GM18507 (cell line): ENCODE results near the gene ABCA10.
"Not testable (repeated sequence)": the region's sequence is repeated elsewhere in the genome, so short reads cannot be mapped to it uniquely, and the experiment has no call there.

Experiments
- DNase-seq: peaks from one replicate; pipeline ENCODE4 v3.0.0; 2011; ENCODE audit warnings: low read depth; ENCODE audit not compliant: insufficient read length; ENCODE audit errors: extremely low spot score
- FAIRE-seq: peaks from 2 replicates; lab custom pipeline; 2011; peaks lifted over from hg19 to GRCh38; lab: Jason Lieb, UNC

The ABCA10 gene

DNA sequence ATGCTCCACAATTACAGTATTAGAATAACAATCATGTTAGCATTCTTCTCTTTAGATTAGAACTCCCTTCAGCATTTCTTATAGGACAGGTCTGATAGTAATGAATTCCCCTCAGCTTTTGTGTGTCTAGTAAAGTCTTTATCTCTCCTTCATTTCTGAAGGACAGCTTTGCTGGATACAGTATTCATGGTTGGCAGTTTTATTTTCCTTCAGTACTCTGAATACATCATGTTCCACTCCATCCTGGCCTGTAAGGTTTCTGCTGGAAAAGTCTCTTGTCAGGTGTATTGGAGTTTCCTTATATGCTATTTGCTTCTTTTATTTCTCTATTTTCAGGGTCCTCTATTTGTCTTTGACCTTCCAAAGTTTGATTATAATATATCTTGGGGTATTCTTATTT is 4.0 kb upstream of the ABCA10 start:
- FAIRE-seq, result no peak
- no peak for DNase-seq

DNA sequence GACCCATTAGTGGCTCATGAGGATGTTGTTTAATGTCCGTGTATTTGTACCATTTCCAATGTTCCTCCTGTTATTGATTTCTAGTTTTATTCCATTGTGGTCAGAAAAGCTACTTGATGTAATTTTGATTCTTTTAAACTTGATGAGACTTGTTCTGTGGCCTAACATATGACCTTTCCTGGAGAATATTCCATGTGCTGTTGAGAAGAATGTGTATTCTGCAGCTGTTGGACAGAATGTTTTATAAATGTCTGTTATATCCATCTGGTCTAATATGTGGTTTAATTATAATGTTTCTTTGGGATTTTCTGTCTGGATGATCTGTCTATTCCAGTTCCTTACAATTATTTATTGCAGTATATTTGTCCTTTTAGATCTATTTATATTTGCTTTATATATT is 2.9 kb upstream of the ABCA10 start:
- DNase-seq (no peak), FAIRE-seq (no peak)

DNA sequence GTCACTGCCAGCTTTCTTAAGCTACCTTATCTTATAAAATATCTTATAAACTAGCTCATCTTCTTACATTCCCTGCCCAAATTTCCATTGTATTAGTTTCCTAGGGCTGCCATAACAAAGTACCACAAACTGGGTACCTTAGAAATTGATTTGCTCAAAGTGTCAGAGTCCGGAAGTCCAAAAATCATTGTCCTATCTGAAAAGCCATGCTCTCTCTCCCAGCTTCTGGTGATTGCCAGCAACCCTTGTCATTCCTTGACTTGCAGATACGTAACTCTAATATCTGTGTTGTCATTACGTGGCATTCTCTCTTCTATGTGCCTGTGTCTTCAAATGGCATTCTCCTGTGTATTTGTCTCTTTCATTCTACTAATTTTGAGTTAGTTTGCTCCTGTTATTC is 2.3 kb upstream of the ABCA10 start:
- FAIRE-seq, result no peak

DNA sequence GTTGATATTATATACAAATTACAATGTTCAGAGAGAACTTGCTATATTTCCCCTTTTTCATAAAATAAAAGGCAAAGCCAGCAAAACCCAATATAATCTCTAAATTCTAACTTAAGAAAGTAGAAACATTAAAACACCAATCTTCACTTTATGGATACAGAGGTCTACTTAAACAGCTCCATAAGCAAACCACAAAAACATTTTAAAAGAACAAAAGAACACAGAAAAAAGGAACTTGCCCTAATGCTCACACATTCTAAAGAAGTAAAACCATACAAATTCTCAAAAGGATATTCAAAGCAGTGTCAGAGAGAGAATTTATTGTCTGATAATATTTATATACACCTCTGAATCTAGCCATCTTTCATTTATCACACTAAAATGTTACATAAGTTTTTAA is 606 bp downstream of the ABCA10 start:
- DNase-seq, result no peak
- FAIRE-seq, result no peak

More for the DNA sequence above, 2.3 kb upstream of the ABCA10 start:
- no peak for DNase-seq

DNA sequence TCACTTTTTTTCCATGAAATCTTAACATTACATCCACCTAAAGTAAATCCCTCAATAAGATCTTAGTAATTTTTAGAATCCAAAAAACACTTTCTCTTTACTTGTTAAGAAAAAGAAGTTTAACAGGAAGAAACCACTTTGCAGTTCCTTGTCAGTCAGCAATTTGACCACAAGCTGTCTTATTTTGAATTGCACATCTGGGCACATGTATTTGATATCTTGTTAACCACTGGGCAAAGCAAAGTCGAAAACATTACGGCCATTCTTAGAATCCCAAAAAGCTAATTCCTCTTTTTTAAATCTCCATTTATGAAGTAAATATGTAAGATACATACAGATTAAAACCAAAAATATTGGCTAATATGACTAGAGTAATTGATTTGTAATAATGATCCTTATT is 1.1 kb downstream of the ABCA10 start:
- no peak for DNase-seq
- no peak for FAIRE-seq

DNA sequence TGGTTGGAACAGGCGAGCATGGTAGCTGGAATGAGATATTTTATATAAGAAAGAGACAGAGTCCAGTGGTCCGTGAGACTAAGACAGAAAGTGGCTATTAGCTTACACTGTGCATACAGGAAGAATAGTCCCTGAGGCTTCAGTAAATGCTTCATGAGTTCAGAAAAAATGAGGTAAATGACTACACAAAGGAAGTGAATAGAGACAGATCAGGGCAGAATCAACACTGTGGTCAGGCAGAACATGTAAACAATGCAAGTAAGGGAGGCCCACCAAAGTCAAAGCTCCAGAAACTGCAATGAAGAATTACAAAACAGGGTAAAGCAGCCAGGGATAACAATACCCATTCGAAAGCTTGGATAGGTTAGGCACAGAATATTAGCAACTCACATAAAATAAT is 4.8 kb downstream of the ABCA10 start:
- FAIRE-seq (peak; percentile 70), DNase-seq (peak; percentile 7)

DNA sequence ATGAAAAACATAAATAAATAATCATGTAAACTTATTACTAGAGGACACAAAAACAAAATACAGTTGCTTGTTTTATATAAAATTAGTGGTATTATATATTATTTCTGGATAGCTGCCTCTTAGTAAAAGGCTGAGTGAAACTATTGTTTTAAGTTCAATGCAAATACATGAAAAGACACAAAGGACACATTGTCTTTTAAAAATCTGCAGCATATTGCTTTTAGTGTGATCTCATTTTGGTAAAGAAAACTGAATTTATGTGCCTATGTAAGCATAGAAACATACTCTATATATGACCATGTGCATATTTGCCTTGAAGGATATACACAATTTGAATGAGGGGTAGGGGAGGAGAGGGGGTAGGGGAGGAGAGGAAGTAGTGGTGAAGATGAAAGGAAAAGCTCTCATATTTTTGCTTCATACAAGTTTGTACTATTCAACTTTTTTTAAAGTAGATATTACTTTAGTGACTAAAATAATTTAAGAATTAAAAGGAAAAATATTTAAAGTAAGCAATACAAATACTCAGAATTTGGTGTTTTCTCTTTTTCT is 5.8 kb downstream of the ABCA10 start:
- DNase-seq, result no peak
- no peak for FAIRE-seq

DNA sequence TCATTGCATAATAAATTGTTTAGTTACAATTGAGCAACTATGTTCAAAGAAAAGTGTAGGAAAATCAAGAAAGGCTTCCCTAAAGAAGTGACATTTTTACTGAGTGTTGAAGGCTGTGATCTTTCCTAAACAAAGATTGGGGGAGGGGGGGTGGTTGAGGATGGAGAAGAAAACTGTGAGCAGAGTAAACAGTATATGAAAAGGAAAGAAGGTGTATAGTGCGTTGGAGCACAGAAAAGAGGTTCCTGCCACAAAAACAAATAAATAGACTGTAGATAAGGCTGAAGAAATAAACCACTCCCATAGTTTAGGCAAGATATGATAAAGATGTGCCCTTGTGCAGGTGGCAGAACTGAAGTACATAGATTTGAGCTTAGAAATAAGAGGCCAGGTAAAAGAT is 8.5 kb downstream of the ABCA10 start:
- FAIRE-seq (no peak), DNase-seq (no peak)

DNA sequence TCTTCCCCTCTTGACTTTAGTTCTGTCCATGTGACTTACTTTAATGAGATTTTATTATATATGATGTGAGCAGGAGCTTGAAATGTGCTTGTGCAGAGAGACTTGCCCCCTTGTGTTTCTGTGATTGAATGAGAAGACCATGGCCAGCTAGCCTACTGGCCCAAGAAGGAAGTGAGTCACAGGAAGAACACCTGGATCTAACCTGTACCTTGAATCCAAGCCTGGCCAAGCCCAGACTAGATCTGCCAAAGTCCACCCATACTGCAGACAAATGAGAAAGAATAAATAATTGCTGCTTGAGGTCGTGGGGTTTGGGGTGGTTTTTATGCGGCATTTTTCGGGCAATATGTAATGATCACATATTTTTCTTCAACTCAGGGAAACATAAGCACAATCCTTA is 9.6 kb downstream of the ABCA10 start:
- DNase-seq (no peak), FAIRE-seq (no peak)

DNA sequence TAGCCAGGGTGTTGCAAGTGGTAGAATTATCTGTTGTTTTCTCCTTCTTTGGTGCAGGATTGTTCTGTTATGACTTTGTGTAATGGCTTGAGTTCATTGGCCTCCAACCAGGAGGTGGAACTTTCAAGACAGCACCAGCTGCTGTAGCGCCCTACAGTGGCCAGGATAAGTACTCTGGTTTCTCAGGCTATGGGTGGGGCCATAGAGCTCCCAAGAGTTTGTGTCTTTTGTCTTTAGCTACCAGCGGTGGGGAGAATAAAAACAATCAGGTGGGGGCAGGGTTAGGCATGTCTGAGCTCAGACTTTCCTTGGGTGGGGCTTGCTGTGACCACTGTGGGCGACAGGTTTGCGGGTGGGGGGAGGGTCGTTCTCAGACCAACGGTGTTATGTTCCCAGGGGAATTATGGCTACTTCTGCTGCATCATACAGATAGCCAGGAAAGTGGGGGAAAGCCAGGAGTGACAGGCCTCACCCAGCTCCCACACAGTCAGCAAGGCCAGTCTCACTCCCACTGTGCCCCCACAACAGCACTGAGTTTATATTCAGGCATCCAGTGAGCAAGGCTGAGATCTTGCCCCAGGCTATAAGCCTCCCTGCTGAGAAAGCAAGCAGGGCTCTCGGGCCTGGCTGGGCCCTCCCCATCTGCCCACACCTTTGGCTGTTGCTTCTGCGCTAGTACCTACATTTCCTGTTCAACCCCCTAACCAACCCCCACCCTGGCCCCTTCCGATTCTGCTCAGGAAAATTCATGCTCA is 15.4 kb downstream of the ABCA10 start:
- FAIRE-seq (no peak), DNase-seq (no peak)

DNA sequence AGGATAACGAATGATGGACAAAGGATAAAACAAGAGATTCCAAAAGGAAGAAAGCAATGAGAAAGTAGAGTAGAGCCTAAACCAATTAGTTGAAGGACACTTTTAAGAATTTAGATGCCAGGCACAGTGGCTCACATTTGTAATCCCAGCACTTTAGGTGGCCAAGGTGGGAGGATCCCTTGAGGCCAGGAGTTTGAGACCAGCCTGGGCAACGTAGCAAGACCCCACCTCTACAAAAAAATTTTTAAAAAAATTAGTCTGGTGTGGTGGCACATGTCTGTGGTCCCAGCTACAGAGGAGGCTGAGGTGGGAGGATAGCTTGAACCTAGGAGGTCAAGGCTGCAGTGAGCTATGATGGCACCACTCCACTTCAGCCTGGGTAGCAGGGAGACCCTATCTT is 20.0 kb downstream of the ABCA10 start:
- no peak for DNase-seq
- FAIRE-seq, result no peak

DNA sequence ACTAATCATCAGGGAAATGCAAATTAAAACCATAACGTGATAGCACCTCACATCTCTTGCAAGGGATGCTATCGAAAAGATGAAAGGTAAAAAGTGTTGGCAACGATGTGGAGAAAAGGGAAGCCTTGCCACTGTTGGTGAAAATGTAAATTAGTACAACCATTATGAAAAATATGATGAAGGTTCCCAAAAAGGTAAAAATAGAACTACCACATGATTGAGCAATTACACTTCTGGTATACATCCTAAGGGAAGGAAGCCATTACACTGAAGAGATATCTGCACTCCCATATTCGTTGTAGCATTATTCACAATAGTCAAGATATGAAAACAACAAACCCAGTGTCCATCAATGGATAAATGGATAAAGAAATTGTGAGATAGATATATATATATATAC is 21.5 kb downstream of the ABCA10 start:
- DNase-seq (no peak), FAIRE-seq (no peak)

DNA sequence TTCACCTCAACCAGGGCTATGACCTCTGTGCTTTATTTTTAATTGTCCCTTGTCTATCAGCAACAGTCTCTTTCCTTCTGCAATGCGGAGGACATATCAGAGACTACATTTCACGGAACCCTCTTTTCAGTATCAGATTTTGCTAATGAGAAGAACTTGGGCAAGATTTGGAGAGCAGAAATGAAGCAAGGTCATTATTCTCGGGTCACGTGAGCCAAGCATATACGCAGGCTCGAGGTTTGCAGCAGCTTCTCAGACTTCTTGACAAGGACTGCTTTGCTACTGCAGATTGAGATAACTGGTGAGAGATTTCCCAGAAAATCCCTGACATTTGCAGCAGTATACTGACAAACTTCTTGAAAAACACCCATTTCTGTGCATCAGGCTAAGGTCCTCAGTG is 30.4 kb downstream of the ABCA10 start:
- DNase-seq, result no peak
- no peak for FAIRE-seq

DNA sequence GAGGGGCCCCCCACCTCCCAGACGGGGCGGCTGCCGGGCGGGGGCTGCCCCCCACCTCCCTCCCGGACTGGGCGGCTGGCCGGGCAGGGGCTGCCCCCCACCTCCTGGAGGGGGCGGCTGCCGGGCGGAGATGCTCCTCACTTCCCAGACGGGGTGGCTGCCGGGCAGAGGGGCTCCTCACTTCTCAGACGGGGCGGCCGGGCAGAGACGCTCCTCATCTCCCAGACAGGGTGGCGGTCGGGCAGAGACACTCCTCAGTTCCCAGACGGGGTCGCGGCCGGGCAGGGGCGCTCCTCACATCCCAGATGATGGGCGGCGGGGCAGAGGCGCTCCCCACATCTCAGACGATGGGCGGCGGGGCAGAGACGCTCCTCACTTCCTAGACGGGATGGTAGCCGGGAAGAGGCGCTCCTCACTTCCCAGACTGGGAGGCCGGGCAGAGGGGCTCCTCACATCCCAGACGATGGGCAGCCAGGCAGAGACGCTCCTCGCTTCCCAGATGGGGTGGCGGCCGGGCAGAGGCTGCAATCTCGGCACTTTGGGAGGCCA is 32.4 kb downstream of the ABCA10 start:
- not testable (repeated sequence) for DNase-seq, FAIRE-seq

DNA sequence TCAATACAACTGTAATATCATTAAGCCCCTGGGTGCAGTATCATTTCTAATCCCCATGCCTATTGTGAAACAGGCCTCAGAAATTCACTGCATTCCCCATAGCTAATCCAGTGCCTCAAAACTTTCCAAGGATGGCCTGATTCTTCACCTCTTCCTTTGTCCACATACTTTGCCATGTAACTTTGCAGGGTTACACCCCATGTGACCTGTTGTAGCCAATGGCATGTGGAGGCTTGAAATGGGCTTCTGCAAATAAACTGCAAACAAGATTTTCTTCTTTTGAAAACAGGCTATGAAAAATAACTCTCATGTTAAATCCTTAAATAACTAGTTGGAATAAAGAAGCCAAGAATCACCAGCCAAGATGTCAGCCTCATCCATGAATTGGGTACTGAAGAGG is 35.9 kb downstream of the ABCA10 start:
- DNase-seq (no peak), FAIRE-seq (no peak)

DNA sequence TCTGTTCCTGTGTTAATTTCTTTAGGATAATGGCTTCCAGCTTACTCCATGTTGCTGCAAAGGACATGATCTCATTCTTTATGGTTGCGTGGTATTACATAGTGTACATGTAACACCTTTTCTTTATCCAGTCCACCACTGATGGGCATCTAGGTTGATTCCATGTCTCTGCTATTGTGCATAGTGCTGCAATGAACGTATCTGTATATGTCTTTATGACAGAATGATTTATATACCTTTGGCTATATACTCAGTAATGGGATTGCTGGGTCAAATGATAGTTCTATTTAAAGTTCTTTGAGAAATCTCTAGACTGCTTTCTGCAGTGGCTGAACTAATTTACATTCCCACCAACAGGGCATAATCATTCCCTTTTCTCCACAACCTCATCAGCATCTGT is 39.8 kb downstream of the ABCA10 start:
- no peak for FAIRE-seq

DNA sequence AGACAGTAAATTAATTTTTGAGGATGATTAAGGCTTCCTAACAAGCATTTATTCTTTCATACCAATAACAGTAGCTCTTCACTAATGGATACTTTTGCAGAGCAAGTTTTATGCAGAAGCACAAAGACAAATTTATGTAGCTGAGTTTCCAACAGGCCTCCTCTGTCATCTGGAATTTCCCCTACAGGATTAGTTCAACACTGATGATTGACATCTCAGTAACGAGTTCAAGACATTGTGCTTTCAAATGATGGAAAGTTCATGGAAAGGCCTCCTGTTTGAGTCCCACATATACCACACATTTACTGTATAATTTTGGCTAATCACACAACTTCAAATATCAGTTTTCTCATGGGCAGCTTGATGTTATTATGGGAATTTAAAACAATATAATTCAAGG is 40.6 kb downstream of the ABCA10 start:
- FAIRE-seq, result no peak
- no peak for DNase-seq

More for the DNA sequence above, 39.8 kb downstream of the ABCA10 start:
- DNase-seq, result no peak

DNA sequence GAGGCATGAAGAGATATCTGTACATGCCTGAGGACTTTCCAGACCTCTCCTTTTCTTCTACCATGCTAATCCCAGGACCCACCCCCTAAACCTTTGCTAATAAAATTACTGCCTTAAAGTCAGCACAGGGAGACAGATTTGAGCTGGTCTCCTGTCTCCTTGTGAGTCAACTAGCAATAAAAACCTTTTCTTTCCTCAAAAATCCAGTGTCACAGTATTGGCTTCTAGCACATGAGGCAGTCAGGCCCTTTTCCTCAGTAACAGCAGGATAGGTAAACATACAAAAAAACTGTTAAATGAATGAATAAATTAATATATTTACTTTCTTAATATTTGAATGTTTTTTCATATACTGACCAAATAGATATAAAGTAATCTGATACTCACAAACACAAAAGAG is 41.3 kb downstream of the ABCA10 start:
- DNase-seq (no peak), FAIRE-seq (no peak)

DNA sequence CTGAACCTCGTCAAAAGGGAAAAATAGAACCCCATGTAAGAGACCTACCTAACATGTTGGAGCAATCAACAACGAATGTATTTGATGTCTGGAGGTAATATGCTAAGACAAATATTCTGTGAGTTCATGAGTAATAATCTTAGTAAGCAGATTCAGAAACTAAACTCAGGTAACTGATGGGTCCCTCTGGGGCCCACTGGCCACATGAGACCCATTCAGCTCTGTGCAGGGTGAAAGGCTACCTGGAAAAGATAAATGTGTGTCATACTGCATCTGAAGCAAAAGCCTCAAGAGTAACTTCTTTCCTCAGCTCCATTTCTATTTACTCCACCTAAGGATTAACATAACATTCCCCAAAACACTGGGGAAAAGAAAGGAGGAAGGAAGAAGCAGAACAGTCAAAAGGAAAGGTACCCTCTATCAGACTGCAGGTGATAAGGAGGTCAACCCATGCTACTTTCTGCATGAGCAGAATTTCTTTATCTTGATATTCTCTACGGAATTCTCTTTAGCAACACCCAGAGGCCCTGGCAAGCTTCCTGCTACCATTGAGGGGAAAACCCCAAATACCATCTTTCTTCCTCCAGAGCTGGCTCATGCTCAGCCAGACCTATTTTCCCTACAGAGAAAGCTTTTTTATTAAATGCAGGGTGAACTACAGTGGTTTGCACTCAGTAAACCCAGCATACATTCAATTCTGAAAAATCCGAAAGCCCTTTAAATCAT is 49.2 kb downstream of the ABCA10 start:
- DNase-seq, result no peak
- FAIRE-seq, result no peak

DNA sequence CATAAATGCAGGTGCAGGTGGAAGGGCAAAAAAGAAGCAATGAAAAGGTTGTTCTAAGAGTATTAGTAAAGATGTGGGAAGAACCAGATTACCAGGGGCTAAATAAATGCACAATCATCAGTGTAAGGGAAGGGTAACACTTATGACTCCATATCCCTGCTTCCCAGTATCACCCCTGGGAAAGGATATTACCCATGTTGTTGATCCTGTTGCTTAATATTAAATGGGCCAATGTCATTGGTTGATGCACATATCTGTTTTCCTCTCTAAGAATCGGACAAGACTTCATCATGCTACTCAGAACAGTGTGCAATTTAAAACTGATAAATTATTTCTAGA is 52.2 kb downstream of the ABCA10 start:
- no peak for FAIRE-seq

More for the DNA sequence above, 52.2 kb downstream of the ABCA10 start:
- DNase-seq, result no peak
